Prostate gland (tissue), 2 donors: ENCODE data around the gene SSC5D.

Experiments used
- POLR2AphosphoS5 ChIP-seq: sonication (generic); formaldehyde crosslinking; IDR thresholded peaks from one replicate; pipeline ENCODE4 v1.6.1; 2017; ENCODE audit warnings: antibody characterized with exemption
- TF ChIP-seq, protein P1 (sequence below), 4 experiments: fragments of 200-600 bp in 2 of 4; fragments of 450-650 bp in 2 of 4; sonication (generic) in 2 of 4; IDR thresholded peaks; 1 replicate in 3 of 4; 2 replicates in 1 of 4; pipeline ENCODE4 v1.5.1; 2016 to 2019; ENCODE audit warnings: antibody characterized with exemption in 4 of 4, mild to moderate bottlenecking in 2 of 4, moderate library complexity in 2 of 4

GRCh38 chr19:55544014-55544413 lies 55.8 kb downstream of the SSC5D start:
- TF ChIP-seq, protein P1, sequence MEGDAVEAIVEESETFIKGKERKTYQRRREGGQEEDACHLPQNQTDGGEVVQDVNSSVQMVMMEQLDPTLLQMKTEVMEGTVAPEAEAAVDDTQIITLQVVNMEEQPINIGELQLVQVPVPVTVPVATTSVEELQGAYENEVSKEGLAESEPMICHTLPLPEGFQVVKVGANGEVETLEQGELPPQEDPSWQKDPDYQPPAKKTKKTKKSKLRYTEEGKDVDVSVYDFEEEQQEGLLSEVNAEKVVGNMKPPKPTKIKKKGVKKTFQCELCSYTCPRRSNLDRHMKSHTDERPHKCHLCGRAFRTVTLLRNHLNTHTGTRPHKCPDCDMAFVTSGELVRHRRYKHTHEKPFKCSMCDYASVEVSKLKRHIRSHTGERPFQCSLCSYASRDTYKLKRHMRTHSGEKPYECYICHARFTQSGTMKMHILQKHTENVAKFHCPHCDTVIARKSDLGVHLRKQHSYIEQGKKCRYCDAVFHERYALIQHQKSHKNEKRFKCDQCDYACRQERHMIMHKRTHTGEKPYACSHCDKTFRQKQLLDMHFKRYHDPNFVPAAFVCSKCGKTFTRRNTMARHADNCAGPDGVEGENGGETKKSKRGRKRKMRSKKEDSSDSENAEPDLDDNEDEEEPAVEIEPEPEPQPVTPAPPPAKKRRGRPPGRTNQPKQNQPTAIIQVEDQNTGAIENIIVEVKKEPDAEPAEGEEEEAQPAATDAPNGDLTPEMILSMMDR (IDR thresholded peaks at IDR 0.05) = no peak
- no peak for TF ChIP-seq POLR2AphosphoS5
